Measurements from ENCODE around the gene CEBPA.

DNA sequence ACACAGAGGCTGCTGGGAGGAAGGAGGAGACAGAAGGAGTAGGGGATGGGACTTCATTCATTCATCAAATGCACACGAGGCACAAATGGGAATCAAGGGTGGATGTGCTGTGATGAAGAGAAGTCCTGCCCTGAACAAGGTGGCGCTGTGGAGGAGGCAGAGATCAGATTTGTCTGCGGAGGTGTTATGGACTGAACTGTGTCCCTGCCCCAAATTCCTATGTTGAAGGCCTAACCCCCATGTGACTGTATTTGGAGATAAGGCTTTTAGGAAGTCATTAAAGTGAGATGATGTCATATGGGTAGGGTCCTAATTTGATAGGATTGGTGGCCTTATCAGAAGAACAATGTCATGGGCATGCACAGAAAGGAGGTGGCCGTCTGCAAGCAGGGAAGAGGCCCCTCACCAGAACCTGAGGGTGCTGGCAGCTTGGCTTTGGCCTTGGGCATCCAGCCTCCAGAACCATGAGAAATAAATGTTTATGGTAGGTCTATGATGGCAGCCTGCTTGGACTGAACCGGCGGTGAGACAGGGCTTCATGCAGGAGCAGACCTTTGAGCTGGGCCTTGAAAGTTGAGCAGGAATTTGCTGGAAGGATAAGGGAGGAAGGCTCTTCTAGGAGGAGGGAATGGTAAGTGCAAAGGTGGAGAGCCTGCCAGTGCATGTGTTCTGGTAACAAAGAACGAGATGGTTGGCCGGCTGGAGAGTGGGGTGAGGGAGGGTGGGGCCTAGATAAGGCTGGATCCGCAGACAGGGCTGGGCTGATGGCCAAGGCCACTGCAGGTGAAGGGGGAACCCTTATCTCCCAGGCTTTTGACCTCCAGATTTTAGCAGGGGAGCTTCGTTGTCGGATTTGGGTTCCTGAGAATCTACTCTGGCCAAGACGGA lies 2.7 kb upstream of the CEBPA start:
- TF ChIP-seq, protein P1, sequence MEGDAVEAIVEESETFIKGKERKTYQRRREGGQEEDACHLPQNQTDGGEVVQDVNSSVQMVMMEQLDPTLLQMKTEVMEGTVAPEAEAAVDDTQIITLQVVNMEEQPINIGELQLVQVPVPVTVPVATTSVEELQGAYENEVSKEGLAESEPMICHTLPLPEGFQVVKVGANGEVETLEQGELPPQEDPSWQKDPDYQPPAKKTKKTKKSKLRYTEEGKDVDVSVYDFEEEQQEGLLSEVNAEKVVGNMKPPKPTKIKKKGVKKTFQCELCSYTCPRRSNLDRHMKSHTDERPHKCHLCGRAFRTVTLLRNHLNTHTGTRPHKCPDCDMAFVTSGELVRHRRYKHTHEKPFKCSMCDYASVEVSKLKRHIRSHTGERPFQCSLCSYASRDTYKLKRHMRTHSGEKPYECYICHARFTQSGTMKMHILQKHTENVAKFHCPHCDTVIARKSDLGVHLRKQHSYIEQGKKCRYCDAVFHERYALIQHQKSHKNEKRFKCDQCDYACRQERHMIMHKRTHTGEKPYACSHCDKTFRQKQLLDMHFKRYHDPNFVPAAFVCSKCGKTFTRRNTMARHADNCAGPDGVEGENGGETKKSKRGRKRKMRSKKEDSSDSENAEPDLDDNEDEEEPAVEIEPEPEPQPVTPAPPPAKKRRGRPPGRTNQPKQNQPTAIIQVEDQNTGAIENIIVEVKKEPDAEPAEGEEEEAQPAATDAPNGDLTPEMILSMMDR (IDR thresholded peaks at IDR 0.05; ENCODE audit: low read depth, low read length): no peak
- no peak for TF ChIP-seq EZH2phosphoT487 (IDR thresholded peaks at IDR 0.05; ENCODE audit: low read depth)
